Measurements from ENCODE around the gene TMEM273.
A peak's percentile ranks its signal among the peaks of the same experiment; 100 is the strongest.

Gene TMEM273

DNA sequence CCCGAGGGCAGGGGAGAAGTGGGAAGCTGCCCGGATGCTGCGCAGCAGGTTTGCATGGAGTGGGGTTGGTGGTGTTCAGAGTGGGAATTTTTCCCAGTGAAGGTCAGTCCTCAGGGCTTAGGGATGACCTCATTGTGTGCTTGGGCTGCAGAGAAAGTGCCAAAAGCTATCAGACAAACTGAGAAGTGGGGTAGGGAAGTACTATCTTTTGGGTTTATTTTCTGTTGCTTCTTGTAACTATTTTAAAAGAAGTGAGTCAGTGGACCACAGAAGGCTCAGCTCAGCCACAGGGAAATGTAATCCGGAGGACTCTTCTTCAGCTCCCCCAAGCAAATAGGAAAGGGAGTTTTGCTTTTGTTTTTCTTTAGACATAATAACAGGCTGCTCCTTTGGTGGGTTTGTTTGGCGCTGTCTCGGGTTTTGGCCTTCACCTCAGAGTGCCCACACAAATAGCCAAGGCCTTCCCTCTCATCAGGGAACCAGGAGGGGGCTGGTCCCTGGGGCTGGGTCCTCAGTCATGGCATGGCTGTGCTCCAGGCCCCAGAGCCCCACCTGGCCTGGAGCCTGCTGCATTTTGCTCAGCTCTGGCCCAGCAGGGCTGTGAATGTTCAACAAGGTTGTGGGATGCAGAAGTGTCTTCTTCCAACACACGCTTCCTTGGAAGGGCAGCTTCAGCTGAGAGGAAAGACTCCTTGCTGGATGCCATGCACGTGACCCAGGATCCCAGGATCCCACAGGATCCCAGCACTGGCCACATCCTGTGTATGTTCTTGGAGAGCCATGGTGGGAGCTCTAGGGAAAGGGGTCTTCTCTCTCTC lies 49.0 kb downstream of the TMEM273 start:
- peak; percentile 88 for DNase-seq (ENCODE audit: low read depth)

DNA sequence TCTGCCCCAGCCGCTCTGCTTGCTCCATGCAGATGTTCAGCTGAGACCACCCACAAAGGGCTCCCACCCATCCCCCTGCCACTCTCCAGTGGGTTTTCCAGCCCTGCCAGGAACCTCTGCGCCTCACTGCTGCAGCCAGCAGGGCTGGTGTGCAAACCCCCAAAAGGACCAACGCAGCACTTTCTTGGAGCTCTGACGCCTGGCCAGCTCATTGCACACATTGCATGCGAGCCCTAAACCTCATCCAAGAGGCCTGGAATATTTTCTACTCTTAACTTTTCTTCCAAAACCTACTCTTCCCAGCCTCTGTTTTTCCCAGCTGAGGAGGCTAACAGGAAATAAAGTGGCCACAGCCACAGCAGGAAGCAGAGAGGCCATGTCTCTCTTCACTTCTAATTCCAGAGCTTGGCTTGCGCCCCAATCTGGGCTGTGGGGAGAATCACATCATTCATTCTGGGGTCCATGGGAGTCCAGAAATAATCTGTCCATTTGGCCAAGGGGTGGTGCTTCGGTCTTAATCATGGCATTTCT lies 49.8 kb downstream of the TMEM273 start:
- peak; percentile 92 for DNase-seq (ENCODE audit: low read depth)

DNA sequence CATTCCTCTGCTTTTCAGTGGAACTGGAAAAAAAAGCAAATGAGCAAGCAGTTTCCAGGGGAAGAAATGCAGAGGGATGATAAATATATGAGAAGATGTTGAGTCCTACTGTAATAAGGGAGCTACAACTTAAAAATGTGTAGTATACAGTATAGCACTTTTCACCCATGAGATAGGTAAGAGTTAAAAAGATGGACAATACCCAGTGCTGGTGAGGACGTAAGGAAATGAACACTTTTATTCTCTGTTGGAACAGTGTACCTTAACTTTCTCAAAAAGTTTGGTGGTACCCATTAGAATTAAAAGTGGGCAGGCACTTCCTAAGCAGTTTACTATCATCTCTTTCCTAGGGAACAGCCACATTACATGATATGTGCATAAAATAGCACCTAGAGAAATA lies 51.7 kb downstream of the TMEM273 start:
- no peak for DNase-seq (ENCODE audit: low read depth)

DNA sequence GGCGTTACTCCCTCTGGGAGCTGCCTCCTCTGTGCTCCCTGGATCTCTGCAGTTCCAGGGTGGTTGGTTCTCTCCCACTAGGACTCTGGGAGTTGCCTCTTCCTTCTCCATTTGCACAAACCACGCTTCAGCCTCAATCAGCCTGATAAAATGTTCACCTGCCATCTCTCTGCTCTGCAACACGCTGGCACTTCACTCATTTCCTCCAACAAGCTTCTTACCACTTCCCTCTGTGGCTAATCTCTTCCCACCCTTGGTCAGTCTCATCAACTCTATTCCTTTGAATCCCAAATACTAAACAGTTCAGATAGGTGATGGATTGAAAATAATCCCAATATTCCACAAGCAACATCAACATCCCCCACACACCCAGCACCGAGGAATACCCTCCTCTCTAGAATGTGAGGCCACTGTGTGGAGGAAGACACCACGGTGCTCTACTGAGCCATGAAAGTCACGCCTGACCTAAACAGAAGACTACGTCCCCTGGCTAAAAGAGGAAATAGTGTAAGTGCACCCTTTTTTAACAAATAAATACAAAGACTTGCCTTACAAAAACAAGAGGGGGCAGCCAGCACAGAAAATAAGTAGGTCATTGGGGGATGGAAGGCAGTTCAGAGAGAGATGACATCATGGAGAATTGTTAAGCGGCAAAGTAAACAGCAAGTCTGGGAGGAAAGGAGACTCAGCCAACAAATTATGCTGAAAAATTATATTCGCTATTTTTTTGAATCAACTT lies 52.4 kb downstream of the TMEM273 start:
- peak; percentile 36 for DNase-seq (ENCODE audit: low read depth)

DNA sequence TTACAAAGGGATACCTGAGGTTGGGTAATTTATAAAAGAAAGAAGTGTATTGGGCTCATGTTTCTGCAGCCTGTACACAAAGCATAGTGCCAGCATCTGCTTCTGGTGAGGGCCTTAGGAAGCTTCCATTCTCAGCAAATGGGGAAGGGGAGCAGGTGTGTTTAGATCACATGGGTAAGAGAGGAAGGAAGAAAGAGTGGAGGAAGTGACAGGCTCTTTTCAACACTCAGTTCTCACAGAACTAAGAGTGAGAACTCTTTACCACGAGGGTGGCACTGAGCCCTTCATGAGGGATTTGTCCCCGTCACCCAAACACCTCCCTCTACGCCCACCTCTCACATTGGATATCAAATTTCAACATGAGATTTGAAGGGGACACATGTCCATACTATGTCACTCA lies 53.9 kb downstream of the TMEM273 start:
- DNase-seq (ENCODE audit: low read depth) = no peak

DNA sequence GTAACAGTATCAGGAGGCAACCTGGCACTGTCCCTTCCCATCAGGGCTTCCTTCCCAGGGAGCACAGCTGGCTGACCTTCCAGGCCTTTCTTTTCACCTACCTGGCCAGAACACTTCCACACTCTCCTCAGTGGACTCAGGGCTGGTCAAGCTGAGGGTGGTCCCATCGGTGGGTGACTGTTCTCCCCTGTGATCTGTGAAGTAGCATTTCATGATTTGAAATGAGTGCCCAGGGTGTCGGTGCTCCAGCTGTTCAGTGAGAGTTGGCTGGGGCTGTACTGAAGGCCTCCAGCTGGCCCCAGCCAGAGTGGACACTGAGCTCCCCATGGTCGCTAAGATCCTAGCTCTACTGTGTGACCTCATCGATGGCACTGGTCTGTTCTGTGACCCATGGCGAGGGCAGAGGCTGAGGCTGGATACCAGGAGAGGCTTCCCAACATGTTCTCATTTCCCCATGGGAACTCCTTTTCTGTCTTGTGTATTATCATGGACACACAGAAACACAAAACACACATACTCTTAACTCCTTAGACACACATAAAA lies 54.4 kb downstream of the TMEM273 start, which contains the start of gene FAM170B:
FAM170B (minus strand) TSS at position 316 of the 543 bp plus-strand sequence; CDS start at position 213, 103 bp downstream.
- DNase-seq (ENCODE audit: low read depth) = no peak

DNA sequence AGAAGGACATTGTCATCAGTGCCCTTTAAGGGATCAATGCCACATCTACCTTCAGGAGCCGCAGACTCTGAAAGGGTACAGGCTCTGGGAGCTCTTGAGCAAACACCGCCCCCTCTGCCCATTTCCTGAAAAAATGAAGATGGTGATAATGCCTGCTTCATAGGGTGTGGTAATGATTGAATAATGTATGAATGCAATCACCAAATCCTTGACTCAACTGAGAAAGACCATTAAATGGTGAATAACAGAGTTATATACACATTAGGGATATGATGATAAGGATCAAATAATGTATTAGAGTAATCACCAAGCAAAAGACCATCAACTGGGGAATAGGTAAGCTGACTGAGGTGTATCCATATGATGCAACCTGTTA lies 55.8 kb downstream of the TMEM273 start:
- DNase-seq (ENCODE audit: low read depth) = no peak

DNA sequence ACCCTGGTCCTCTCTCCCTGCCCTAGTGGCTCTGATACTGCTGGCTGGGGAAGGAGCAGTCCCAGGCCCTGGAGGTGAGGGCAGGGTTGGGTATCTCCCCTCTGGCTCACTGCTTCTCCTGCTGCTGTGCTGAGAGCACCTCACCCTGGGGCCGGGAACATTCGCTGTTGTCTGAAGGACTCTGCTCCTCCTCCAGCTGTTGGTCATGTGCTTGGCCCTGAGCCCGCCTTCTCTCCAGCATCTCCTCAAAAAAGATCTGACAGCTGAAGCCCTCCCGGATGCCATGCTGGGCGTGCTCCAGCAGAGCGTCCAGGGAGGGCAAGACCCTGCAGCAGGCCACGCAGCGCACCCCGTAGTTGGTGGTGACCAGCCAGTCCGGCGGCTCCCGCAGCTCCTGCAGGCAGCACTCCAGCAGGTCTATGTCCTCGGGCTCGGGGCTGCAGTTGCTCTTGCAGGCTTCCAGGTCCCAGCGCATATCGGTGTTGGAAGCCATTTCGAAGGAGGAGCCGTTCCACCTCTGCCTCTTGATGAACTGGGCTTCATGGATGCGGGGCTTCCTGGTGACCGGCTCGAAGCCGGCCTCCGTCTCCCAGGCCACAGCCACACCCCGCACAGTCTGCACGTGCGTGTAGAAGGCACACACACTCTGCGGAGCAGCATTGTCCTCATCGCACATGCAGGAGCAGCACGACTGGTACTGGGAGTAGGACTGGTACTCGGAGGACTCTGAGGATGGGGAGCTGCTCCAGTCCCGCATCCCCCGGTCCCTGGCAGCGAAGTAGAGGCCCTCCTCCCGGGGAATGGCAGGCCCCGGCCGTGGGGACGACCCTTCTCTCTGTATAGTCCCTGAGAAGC lies 56.5 kb downstream of the TMEM273 start:
- no peak for DNase-seq (ENCODE audit: low read depth)

DNA sequence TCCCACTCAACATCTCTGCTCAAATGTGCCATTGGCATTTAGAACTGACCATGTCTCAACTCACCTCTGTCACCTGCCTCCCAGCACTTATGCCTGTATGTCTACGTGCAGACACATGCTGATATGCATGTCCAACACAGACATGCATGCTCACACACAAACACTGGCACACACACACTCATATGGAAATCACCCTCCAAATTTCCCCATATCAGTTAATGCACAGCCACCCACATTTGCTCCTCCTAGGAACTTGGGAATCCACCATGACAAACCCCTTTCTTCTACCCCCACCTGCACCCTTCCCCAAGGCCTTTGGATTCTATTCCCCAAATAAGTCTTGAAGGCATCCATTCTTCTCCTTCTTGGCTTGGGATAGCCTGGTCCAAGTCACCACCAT lies 58.8 kb downstream of the TMEM273 start:
- no peak for DNase-seq (ENCODE audit: low read depth)

DNA sequence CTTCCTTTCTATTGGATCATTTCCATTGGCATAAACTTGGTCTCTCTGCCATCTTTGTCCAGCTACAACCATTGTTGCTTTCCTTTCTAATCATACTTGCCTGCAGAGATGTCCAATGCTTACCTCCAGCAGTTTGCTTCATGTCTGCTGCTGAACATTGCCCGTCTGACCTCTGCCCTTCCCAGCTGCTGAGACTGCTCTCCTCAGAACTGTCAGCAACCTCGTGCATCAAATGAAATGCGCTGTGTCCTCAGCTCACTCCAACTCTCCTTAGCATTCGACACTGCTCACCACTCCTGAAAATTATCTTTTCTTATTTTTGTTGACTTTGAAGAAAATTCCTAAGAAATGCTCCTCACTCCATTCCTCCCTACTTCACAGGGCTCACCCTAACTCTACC lies 59.3 kb downstream of the TMEM273 start:
- no peak for DNase-seq (ENCODE audit: low read depth)

DNA sequence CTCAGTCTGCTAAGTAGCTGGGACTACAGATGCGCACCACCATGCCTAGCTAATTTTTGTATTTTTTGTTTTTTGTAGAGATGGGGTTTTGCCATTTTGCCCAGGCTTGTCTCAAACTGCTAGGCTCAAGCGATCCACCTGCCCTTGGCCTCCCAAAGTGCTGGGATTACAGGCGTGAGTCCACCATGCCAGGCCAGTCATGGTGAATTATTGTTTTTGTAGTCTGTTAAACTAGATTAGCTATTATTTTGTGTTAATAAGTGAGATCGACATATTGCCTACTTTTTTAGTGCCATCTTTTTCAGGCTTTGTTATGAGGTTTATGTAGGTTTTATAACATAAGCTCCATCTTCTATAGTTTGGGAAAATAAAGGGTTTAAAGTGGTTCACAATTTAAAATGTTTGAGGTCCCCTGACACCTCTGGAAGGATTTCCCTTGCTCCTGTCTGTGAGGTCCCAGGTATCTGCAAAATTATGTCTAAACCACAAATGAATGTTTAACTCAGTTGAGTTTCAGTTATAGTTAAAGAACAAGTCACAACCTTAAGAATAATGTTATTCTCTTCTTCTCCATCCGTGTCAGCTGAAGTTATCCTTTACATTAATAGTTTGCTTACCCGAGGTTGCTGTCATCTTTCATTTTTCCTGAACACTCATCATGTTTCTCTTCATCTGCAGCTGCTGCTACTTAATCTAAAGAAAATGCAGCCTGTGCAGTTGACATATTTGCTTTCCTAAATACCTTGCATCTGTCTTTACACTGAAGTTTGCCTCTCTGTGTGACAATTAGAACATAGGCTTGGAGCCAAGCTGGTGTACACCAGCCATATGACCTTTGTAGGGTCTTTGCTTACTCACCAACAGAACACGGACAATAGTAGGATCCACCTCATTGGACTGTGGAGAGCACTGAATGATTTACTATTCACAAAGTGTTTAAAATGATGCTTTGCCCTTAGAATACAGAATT lies 63.9 kb downstream of the TMEM273 start:
- no peak for DNase-seq (ENCODE audit: low read depth)

DNA sequence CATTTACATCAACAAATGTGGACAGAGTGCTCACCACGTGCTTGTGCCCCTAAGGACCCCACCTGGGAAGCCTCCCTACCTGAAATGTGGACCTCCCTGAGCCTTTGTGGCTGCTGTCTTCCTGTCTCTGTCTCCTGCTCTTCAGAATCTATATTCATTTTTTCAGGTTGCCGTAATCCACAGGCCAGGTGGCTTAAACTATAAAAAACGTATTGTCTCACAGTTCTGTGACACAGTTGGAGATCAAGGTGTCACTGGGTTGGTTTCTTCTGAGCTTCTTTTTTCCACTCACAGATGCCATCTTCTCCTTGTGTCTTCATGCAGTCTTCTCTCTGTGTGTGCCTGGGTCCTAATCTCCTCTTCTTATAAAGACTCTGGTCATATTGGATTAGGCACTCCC lies 67.3 kb downstream of the TMEM273 start:
- DNase-seq (ENCODE audit: low read depth) = no peak

DNA sequence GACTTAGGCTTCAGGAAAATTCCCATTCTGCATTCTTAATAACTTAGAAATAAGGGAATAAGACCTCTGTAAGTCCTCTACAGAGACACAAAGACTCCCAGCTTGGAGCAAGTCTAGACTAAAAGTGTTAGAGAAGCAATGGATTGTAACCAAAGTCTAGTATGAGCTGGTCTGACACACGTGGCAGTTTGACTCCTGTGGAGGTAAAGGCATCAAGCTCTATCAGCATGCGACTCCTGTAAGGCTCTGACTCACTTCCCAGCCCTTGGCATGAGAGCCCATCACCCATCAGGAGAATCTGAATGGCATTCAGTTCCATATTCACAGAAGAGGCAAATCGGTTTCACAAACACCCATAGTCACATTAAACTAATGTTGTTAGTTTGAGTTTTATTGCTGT lies 68.4 kb downstream of the TMEM273 start:
- DNase-seq (ENCODE audit: low read depth) = no peak

DNA sequence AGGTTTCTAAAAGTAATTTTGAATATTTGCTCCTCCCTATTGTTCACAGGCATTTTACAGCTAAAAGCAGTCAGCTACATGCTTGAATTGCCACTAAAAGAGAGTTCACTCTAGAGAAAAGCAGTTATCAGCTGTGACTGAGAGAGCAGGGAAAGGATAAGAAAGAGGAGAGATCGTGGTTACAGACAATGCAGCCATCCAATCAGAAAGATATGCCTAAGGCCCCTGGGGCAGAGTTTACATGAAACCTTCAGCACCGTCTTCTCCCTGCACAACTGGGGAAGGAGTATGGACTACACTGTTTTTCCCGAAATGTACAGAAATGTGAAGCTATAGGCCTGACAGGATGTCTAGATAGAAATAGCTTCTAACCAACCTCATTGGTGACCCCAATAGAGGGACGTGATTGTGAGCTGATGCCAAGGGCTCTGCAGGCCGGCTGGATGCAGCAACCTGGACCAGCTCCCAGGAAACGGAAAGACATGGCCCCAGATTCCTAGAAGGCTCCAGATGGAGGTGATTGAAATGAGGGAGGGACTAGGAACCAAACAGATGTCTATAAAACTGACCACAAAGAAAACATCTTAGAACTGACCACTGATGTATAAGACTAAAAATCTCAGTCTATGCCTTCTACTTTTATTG lies 69.6 kb downstream of the TMEM273 start:
- DNase-seq (ENCODE audit: low read depth) = no peak

DNA sequence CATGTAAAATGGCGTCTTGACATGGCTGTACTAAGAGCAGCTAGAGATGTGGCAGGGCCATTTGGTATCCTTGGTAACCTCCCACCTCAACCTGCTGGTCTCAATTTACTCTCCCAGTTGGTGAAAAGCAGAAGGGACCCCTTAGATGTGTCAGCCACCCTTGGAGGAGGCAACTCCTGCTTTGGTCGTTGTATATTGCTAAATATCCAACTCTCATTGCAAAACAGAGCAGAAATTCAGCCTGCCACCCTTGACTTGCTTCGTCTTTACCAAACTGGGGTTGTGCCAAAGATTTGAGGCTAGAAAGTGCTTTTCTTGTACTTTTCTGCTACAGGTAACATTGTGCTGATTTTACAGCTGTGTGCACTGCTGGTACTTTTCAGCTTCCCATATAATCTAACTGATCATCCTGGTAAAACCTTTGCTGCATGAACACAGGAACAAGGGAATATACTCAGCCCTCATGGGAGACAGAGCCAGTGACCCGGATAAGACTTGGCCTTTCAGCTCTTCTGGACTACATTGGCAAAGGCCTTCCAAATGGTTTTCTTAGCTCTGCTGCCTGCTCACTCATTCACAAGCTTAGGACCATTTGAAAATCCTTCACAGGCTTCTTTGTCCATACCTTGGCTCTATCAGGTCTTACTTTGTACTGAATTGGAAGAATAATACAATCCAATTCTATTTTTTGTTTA lies 70.7 kb downstream of the TMEM273 start:
- DNase-seq (ENCODE audit: low read depth) = no peak

DNA sequence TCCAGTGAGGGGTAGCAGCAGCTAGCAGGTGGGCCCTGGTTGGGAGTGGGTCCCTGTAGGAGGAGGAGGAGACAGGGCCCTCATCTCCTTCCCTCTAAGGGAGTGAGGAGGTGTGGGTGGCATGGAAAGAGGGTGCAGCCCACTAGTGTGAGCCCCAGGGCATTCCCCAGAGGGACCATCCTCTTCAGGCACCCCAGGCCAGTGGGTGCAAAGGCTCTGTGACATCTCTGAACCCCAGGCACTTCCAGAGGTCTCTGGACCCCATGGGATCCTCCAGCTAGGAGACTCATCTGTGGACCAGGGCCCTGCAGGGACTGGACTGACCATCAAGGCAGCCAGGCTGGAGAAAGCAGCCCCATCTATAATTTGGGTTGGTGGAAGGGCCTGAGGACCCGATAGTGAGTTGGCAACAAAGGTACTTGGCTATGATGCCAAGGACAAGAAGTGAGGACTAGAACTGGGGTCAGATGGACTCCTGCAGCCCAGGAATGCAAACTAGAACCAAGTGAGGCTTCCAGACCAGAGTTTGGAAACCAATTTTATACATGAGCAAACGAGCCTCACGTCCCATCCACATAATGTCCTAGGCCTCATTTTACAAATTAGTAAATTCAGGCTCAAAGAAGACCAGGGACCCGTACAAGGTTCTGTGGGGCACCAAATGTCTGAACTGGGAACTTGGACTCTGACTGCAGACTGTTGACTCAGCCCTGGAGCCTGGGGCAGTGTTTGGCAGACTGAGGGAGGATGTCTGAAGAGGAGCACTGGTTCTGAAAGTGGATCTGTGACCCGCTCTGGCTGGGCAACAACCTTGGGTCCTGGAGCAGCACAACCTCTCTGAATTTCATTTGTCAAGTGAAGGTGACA lies 71.4 kb downstream of the TMEM273 start:
- no peak for DNase-seq (ENCODE audit: low read depth)

DNA sequence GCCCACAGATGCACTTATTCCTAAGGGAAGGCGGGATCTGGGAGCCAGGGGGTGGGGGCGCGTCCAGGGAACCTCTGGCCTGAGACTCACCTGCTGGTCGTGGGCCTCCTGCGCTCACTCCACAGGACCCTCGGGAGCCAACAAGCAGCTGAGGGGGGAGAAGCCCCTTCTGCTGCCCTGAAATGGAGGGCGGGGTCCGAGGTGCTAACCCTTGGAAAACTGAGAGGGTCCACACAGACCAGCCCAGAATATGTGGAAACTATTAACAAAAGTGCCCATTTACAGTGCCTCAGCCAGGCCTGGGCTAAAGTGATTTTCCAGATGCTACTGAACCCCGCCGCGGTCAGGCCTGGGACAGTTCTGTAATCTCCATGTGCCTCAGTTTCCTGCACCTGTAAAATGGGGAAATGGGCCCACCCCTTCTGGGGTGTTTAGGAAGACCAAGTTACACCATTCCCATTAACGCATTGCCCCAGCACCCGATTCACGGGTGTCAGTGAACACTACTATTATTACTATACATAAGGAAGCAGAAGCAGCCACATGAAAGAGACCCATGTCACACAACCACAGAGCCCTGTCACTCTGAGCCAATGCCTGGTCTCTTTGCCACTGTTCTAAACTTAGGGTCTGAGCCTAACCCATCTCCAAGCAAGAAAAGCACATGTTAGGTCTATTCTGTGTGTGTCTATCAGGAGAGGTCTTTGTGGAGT lies 72.2 kb downstream of the TMEM273 start:
- DNase-seq (ENCODE audit: low read depth) = no peak

All from stromal cell of bone marrow (primary cell).